ENCODE measurements around the gene PRF1.

DNA sequence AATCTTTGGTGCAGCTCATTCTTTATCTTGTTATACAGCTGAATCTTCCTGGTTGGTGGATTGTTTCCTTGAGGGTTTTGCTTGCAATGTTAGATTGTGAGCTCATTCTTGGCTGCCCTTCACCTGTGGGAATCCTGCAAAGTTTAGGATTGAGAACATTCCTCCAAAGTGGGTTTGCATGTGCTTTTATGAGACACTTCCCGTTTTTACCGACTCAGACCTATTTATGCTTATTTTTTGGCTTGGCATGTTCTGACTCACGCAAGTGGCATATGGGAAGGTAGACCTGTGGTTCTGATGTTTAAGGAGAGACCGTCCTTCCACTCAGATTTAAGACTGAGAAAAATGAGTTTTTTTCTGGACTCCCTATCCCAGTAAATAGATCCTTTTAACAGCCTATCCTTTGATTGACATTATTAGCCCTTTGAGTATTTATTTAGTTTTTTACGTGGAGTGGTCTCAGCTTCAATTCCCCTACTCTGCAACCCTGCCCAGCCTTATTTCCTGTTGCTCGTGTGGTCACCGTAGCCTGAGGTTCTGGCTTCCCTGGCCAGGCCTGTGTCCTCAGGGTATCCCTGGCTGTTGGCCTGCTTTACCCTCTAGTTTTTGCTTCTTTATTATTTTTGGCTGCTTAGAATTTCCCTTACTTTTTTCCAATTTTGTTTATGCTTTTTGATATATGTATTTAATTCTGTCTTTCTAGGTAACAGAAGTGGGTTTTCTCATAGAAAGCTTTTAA lies 13.4 kb upstream of the PRF1 start:
- TF ChIP-seq CTCF (IDR thresholded peaks at IDR 0.05 in 8 of 11, conservative IDR thresholded peaks at IDR 0.05 in 3 of 11) (no peak), POLR2AphosphoS5 (IDR thresholded peaks at IDR 0.05) (no peak), POLR2A (IDR thresholded peaks at IDR 0.05) (no peak)

Data from spleen (tissue), 7 donors.